H1 (cell line): ENCODE measurements around the gene KCNE4. TPM values are rescaled to one million over a fixed set of nuclear protein-coding genes. Genes with fewer than 3 reads are reported as not detected.

Experiments used
- BACH1 ChIP-seq: IDR thresholded peaks from 2 replicates; pipeline ENCODE4 v1.6.1; 2012; ENCODE audit warnings: low read length, improper control_type of control experiment
- CREB1 ChIP-seq: IDR thresholded peaks from 2 replicates; pipeline ENCODE4 v1.6.1; 2012; ENCODE audit warnings: inconsistent platforms
- EGR1 ChIP-seq: IDR thresholded peaks from 2 replicates; pipeline ENCODE4 v1.6.1; 2011; ENCODE audit warnings: low read depth, low read length, borderline replicate concordance
- RBBP5 ChIP-seq: IDR thresholded peaks from 2 replicates; pipeline ENCODE4 v1.7.1; 2012; ENCODE audit warnings: low read depth, mild to moderate bottlenecking, inconsistent platforms, low read length, moderate library complexity, borderline replicate concordance
- RXRA ChIP-seq: IDR thresholded peaks from 2 replicates; pipeline ENCODE4 v1.6.1; 2011; ENCODE audit warnings: low read depth, mild to moderate bottlenecking, low read length, moderate library complexity; ENCODE audit not compliant: insufficient read depth
- SRF ChIP-seq: IDR thresholded peaks from 2 replicates; pipeline ENCODE4 v1.6.1; 2011; ENCODE audit warnings: mild to moderate bottlenecking, low read depth, low read length, moderate library complexity
- polyA plus RNA-seq, 7 experiments: library from polyadenylated mRNA; depleted of rRNA in 3 of 7; stranded (reverse) in 5 of 7; unstranded in 2 of 7; fragments of >200 nt in 5 of 7; fragments of 200-250 nt in 2 of 7; gene quantifications; 1 replicate in 5 of 7; 2 replicates in 1 of 7; 4 replicates in 1 of 7; pipeline versions ENCODE4 v1.2.1 to v1.2.3, GENCODE V29; 2011 to 2013; ENCODE audit warnings: missing spikeins in 2 of 7, mixed read lengths in 2 of 7
- total RNA-seq: library from RNA; stranded (reverse); fragmentation: NEBNext Ultra II Directional; extraction: Animal tissue kit (Norgen Biotek cat#: 25700); gene quantifications from 2 replicates; pipeline ENCODE4 v1.2.1, GENCODE V29; 2021

Gene KCNE4
- total and polyA plus RNA-seq, 2 of the 8 experiments (the other 6 are each of a cell fraction or from before 2014, with no cell fraction given) = 0.08 to 0.09 TPM

- TF ChIP-seq SRF (no peak), RBBP5 (no peak), EGR1 (no peak), BACH1 (no peak), RXRA (no peak), CREB1 (no peak)
Observed at GRCh38 chr2:223034221-223034975, 17.6 kb upstream of the KCNE4 start (continued).
